ENCODE measurements around the gene NFASC.

The NFASC gene

DNA sequence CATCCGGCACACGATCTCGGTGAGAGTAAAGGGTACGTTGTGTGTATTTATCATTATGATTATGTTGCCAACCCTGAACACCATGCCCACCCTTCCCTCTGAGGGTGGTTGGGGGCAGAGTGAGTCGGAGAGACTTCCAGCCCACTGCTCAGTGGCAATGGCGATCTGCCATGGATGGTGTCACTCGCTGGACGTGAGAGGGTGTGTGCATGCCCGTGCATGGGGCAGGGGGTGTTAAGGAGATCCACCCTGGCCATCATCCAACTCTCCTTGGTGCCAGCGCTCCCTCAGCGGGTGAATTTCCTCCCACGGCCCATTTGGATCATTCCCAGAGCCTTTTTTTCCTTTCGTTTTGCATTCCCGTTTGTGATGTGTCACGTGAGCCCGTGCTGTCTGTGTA, 98.3 kb downstream of the NFASC start:
- H3F3A ChIP-seq (ENCODE audit: control insufficient read depth, insufficient read depth) = no peaks in the 10 kb centered on the region
- H3K27ac ChIP-seq (ENCODE audit: low read depth, low read length) = no peak overlapping the region
- no peak overlapping the region for H3K4me2 ChIP-seq (ENCODE audit: low read length)
- H3K36me3 ChIP-seq (ENCODE audit: control insufficient read depth, low read length) = no peaks in the 10 kb centered on the region
- no peak overlapping the region for H3K4me3 ChIP-seq (ENCODE audit: low read length)
- H3K27me3 ChIP-seq (ENCODE audit: control insufficient read depth, low read length) = peaks cover 31% of the 10 kb centered on the region
- H3K9me3 ChIP-seq (ENCODE audit: control insufficient read depth, insufficient read depth, low read length) = no peaks in the 10 kb centered on the region
- H4K20me1 ChIP-seq (ENCODE audit: control insufficient read depth, insufficient read depth, low read depth, low read length) = peaks cover 1% of the 10 kb centered on the region; the same call in 1 of the 2 replicates
- no peaks in the 10 kb centered on the region for H3K79me2 ChIP-seq (ENCODE audit: control insufficient read depth, low read length)
- TF ChIP-seq, protein P1, sequence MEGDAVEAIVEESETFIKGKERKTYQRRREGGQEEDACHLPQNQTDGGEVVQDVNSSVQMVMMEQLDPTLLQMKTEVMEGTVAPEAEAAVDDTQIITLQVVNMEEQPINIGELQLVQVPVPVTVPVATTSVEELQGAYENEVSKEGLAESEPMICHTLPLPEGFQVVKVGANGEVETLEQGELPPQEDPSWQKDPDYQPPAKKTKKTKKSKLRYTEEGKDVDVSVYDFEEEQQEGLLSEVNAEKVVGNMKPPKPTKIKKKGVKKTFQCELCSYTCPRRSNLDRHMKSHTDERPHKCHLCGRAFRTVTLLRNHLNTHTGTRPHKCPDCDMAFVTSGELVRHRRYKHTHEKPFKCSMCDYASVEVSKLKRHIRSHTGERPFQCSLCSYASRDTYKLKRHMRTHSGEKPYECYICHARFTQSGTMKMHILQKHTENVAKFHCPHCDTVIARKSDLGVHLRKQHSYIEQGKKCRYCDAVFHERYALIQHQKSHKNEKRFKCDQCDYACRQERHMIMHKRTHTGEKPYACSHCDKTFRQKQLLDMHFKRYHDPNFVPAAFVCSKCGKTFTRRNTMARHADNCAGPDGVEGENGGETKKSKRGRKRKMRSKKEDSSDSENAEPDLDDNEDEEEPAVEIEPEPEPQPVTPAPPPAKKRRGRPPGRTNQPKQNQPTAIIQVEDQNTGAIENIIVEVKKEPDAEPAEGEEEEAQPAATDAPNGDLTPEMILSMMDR (IDR thresholded peaks at IDR 0.05; ENCODE audit: low read depth, low read length, poor library complexity, severe bottlenecking) = no peak
- no peak for TF ChIP-seq EZH2phosphoT487 (IDR thresholded peaks at IDR 0.05; ENCODE audit: borderline replicate concordance, low read length)
- no peaks in the 10 kb centered on the region for H3K9me2 ChIP-seq (replicated peaks; ENCODE audit: control insufficient read depth, low read length)
- no peaks in the 10 kb centered on the region for H3K4me1 ChIP-seq (ENCODE audit: control insufficient read depth, low read length)

DNA sequence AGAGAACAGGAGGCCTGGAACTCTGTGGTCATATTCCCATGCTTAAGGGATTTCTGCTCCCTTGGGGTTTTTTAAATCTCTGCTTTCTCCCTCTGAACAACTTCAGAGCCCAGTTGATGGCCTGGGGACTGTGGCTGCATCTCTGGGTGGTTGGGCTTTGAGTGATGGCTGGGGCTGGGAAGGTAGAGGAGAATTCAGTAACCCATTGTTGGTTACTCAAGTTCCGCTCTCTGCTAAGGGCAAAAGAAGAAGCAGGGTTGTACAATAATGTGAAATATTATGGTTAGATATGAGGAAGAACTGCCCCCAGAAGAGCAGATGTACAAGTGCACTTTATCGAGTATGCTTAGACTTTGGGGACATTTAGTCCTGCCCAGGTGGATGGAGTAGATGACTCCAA, 100.3 kb downstream of the NFASC start:
- TF ChIP-seq EZH2phosphoT487 (IDR thresholded peaks at IDR 0.05; ENCODE audit: borderline replicate concordance, low read length) = no peak
- TF ChIP-seq, protein P1 (IDR thresholded peaks at IDR 0.05; ENCODE audit: low read depth, low read length, poor library complexity, severe bottlenecking) = no peak
- H3K36me3 ChIP-seq (ENCODE audit: control insufficient read depth, low read length) = no peaks in the 10 kb centered on the region
- no peak overlapping the region for H3K4me3 ChIP-seq (ENCODE audit: low read length)
- no peaks in the 10 kb centered on the region for H3K4me1 ChIP-seq (ENCODE audit: control insufficient read depth, low read length)
- H3K27ac ChIP-seq (ENCODE audit: low read depth, low read length) = no peak overlapping the region
- H3K9me2 ChIP-seq (replicated peaks; ENCODE audit: control insufficient read depth, low read length) = no peaks in the 10 kb centered on the region
- no peaks in the 10 kb centered on the region for H3F3A ChIP-seq (ENCODE audit: control insufficient read depth, insufficient read depth)
- H4K20me1 ChIP-seq (ENCODE audit: control insufficient read depth, insufficient read depth, low read depth, low read length) = no peaks in the 10 kb centered on the region
- peaks cover 16% of the 10 kb centered on the region for H3K27me3 ChIP-seq (ENCODE audit: control insufficient read depth, low read length)
- H3K9me3 ChIP-seq (ENCODE audit: control insufficient read depth, insufficient read depth, low read length) = no peaks in the 10 kb centered on the region
- H3K79me2 ChIP-seq (ENCODE audit: control insufficient read depth, low read length) = no peaks in the 10 kb centered on the region
- H3K4me2 ChIP-seq (ENCODE audit: low read length) = no peak overlapping the region

DNA sequence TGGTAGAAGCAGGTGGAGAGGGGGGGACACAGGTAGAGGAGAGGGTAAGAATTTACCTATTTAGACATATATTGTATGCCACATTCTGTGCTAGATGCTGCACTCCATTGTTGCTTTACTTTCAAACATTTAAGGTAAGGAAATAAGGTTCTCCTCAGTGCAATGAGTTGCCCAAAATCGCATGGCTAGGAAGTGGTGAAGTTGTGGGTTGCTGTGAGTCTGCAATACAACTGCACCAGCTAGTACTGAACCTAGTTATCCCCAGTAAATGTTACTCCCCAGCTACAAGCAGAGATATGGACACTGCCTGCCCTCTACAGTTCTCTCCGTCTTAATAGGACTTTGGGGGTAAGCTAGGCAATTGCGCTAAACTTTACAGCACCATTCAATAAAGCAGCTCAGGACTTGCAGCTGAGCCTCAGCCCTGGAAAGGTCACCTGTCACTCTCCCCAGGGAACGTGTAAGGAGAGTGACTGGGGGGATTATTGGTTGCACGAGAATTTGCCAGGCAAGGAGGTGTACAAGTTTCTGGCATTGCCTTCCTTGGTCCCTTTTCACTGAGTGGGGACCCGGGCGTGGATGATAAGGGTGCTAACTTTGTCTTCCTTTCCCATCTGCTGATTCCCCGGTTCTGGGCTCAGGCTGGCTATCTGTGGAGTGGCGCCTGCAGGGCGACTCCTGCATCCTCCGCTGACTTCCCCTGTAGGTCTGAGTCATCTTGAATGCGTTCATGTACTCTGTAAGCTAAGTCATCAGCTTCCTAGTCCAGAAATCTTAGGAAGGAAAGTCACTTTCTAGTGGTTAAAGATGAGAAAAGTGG, 101.1 kb downstream of the NFASC start:
- H3K27me3 ChIP-seq (ENCODE audit: control insufficient read depth, low read length) = peaks cover 16% of the 10 kb centered on the region

More for the DNA sequence above, 101.1 kb downstream of the NFASC start:
- no peak for TF ChIP-seq EZH2phosphoT487 (IDR thresholded peaks at IDR 0.05; ENCODE audit: borderline replicate concordance, low read length)
- TF ChIP-seq, protein P1 (IDR thresholded peaks at IDR 0.05; ENCODE audit: low read depth, low read length, poor library complexity, severe bottlenecking) = no peak
- H3K36me3 ChIP-seq (ENCODE audit: control insufficient read depth, low read length) = no peaks in the 10 kb centered on the region
- no peaks in the 10 kb centered on the region for H3F3A ChIP-seq (ENCODE audit: control insufficient read depth, insufficient read depth)
- H3K4me3 ChIP-seq (ENCODE audit: low read length) = no peak overlapping the region
- no peaks in the 10 kb centered on the region for H4K20me1 ChIP-seq (ENCODE audit: control insufficient read depth, insufficient read depth, low read depth, low read length)
- no peak overlapping the region for H3K4me2 ChIP-seq (ENCODE audit: low read length)
- no peaks in the 10 kb centered on the region for H3K79me2 ChIP-seq (ENCODE audit: control insufficient read depth, low read length)
- H3K9me2 ChIP-seq (replicated peaks; ENCODE audit: control insufficient read depth, low read length) = no peaks in the 10 kb centered on the region
- no peaks in the 10 kb centered on the region for H3K4me1 ChIP-seq (ENCODE audit: control insufficient read depth, low read length)
- no peaks in the 10 kb centered on the region for H3K9me3 ChIP-seq (ENCODE audit: control insufficient read depth, insufficient read depth, low read length)
- no peak overlapping the region for H3K27ac ChIP-seq (ENCODE audit: low read depth, low read length)
